ENCODE measurements around the gene TGFBR3.

GRCh38 chr1:91827459-91828321, 58.3 kb downstream of the TGFBR3 start:
- TF ChIP-seq CTCF (IDR thresholded peaks at IDR 0.05): no peak
- TF ChIP-seq POLR2AphosphoS5 (IDR thresholded peaks at IDR 0.05): no peak
- no peak for TF ChIP-seq EP300 (IDR thresholded peaks at IDR 0.05)
- no peak for TF ChIP-seq POLR2A (IDR thresholded peaks at IDR 0.05)

Data from stomach (tissue), 4 donors.